ENCODE measurements around the gene ZNF697. TPM values are rescaled to one million over a fixed set of nuclear protein-coding genes. Genes with fewer than 3 reads are reported as not detected.
A peak's percentile ranks its signal among the peaks of the same experiment; 100 is the strongest.

ZNF697 gene
- total and polyA plus RNA-seq, 2 of the 4 experiments (the other 2 are of a cell fraction): 6.2 to 10.2 TPM

DNA sequence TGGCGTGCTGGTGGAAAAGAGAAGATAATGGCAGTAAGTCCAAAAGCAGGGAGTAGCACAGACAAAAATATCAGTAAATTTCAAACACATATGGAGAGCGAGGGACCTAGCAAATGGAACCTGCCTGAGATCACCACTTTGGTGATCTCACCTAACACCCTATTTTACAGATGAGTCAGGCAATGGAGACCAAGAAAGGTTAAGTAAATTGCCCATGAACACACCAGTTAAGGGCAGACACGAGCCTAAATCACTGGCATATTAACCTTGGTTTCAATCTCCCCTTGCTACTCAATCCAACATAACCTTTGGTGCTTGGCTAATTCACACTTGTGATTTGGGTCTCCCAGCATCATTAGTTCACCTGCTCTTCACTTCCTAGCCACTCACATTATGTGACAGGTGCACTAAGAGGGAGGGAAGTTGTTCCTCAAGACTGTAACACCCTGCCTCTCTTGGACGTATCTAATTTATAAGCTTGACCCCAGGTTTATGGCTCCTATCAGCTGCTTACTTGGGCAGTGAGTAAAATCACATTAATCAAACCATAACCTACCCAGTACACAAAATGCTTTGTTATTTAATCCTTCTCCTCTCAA is 11.5 kb downstream of the ZNF697 start:
- peaks cover 66% of the 10 kb centered on the region for H4K20me1 ChIP-seq (ENCODE audit: insufficient read depth, low read length)
- no peak overlapping the region for H4K91ac ChIP-seq (ENCODE audit: insufficient read depth, low read depth, low read length)
- in situ Hi-C loops (cut with MboI; ENCODE audit: low sequenced_read_pairs) (no loop called here), dilution Hi-C loops (cut with HindIII; ENCODE audit: low sequenced_read_pairs, unreplicated experiment) (no loop called here), intact Hi-C loops (cut with micrococcal nuclease) (loop anchor here (1.0 kb wide), 1 partner anchor 9 kb away; no protein-coding TSS in a partner anchor)
- peak overlapping the region; percentile 56; the same call in 1 of the 2 replicates for H3K23ac ChIP-seq (ENCODE audit: low read depth, low read length)
- 0 out of 3 replicates have a peak overlapping the region, but pooled peaks have one; percentile 0 for H2BK15ac ChIP-seq (ENCODE audit: low read depth, low read length)
- H3K9ac ChIP-seq (ENCODE audit: low read depth, low read length): no peak overlapping the region
- H3K27ac ChIP-seq (ENCODE audit: insufficient read depth, low read length): no peak overlapping the region
- peaks cover 37 to 81% of the 10 kb centered on the region in 2 experiments for H3K79me1 ChIP-seq (ENCODE audit: low read depth in 1 of 2, low read length in 2 of 2)
- 0 out of 2 replicates have a peak overlapping the region, but pooled peaks have one; percentile 38 for H2BK20ac ChIP-seq (ENCODE audit: low read depth, low read length)
- ATAC-seq (ENCODE audit: low read depth) (no peak), DNase-seq (no peak)
- H4K8ac ChIP-seq (ENCODE audit: low read depth in 2 of 2, low read length in 2 of 2): no peak overlapping the region
- no CpG with 5 or more reads among the region's 4 CpGs for WGBS, 2 experiments (ENCODE audit: extremely low coverage in 2 of 2, insufficient read length in 1 of 2)
- peaks cover 7% of the 10 kb centered on the region for H3K36me3 ChIP-seq (ENCODE audit: control insufficient read depth, insufficient read depth, low read length)
- H3K4me1 ChIP-seq (ENCODE audit: control insufficient read depth, insufficient read depth, low read length): peaks cover 42% of the 10 kb centered on the region
- H3K56ac ChIP-seq (ENCODE audit: extremely low read depth, insufficient read depth, low read length): no peak overlapping the region
- no peak overlapping the region for H2AK9ac ChIP-seq (replicated peaks; ENCODE audit: low read depth, low read length, poor library complexity)
- H3K18ac ChIP-seq (ENCODE audit: low read depth, low read length): peak overlapping the region; percentile 45; the same call in 1 of the 2 replicates
- H2BK5ac ChIP-seq (ENCODE audit: low read depth, low read length, poor library complexity, severe bottlenecking): no peak overlapping the region
- H3K4me3 ChIP-seq (ENCODE audit: insufficient read depth, low read depth, low read length): no peak overlapping the region
- H3K4me2 ChIP-seq (ENCODE audit: low read depth, low read length): peak overlapping the region; percentile 45; the same call in 1 of the 2 replicates
- ChIA-PET CTCF (interaction anchor here (1.0 kb wide), 1 partner anchor 12 kb away, joined by 4 read pairs; the partner anchor contains the start of gene ZNF697), POLR2A (ENCODE audit: unreplicated experiment) (no interaction called here)
- no peak for TF ChIP-seq BHLHE40 (IDR thresholded peaks at IDR 0.05; ENCODE audit: low read depth, low read length)
- TF ChIP-seq, protein P1, sequence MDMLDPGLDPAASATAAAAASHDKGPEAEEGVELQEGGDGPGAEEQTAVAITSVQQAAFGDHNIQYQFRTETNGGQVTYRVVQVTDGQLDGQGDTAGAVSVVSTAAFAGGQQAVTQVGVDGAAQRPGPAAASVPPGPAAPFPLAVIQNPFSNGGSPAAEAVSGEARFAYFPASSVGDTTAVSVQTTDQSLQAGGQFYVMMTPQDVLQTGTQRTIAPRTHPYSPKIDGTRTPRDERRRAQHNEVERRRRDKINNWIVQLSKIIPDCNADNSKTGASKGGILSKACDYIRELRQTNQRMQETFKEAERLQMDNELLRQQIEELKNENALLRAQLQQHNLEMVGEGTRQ (IDR thresholded peaks at IDR 0.05; ENCODE audit: low read depth, low read length): no peak
- no peak overlapping the region for H4K5ac ChIP-seq (ENCODE audit: low read depth, low read length)
- no peaks in the 10 kb centered on the region for H3K27me3 ChIP-seq (ENCODE audit: control insufficient read depth, insufficient read depth, low read length)
- no TSS peak for BruUV-seq (replicated peaks)
- peak overlapping the region; percentile 11; the same call in 1 of the 2 replicates for H2BK120ac ChIP-seq (ENCODE audit: low read depth, low read length)
- peak overlapping the region; percentile 43; the same call in 1 of the 2 replicates for H3K14ac ChIP-seq (replicated peaks; ENCODE audit: low read depth, low read length)
- no peak overlapping the region for H2AFZ ChIP-seq (replicated peaks; ENCODE audit: low read length, poor library complexity)
- no peaks in the 10 kb centered on the region for H3K9me3 ChIP-seq (ENCODE audit: control insufficient read depth, insufficient read depth, low read length)
- peak overlapping the region; percentile 62; the same call in 1 of the 2 replicates for H2AK5ac ChIP-seq (ENCODE audit: low read depth, low read length)
- peak overlapping the region; percentile 52; the same call in 1 of the 2 replicates for H3K4ac ChIP-seq (ENCODE audit: low read depth, low read length)
- H3K9me1 ChIP-seq (ENCODE audit: insufficient read depth, low read length): peaks cover 38% of the 10 kb centered on the region

Measured in IMR-90 (cell line).